Right atrium auricular region (tissue), 2 donors: ENCODE measurements around the gene PCDHGC5. TPM values are rescaled to one million over a fixed set of nuclear protein-coding genes. Genes with fewer than 3 reads are reported as not detected.

Experiments
- DNase-seq: peaks from one replicate; pipeline ENCODE4 v3.0.0-alpha.2; 2019; ENCODE audit warnings: low spot score
- H3K27ac ChIP-seq, 2 donors: fragments of 200-600 bp; sonication (generic); 1 replicate in 1 of 2; 2 replicates in 1 of 2; pipeline ENCODE4 v1.5.1; 2016 to 2019
- H3K27me3 ChIP-seq, 2 donors: fragments of 200-600 bp; sonication (generic); one replicate each; pipeline versions ENCODE4 v1.5.1 to v1.6.0; 2017 to 2019
- H3K36me3 ChIP-seq: fragments of 200-600 bp; sonication (generic); one replicate; pipeline ENCODE4 v1.5.1; 2016
- H3K4me1 ChIP-seq, 2 donors: fragments of 200-600 bp; sonication (generic); one replicate each; pipeline versions ENCODE4 v1.5.1 to v1.6.0; 2017 to 2019
- H3K4me3 ChIP-seq, 2 donors: fragments of 200-600 bp; sonication (generic); 1 replicate in 1 of 2; 2 replicates in 1 of 2; pipeline ENCODE4 v1.5.1; 2017 to 2019; ENCODE audit warnings: mild to moderate bottlenecking in 1 of 2, moderate library complexity in 1 of 2
- H3K9me3 ChIP-seq, 2 donors: fragments of 200-600 bp; sonication (generic); one replicate each; pipeline ENCODE4 v1.5.1; 2019
- total RNA-seq, 2 donors: library from RNA; depleted of rRNA; stranded (reverse); fragments of >200 nt; gene quantifications; one replicate each; pipeline ENCODE4 v1.1.0, GENCODE V29; 2016
- TF ChIP-seq, protein P1 (sequence below), 2 donors: fragments of 200-600 bp; sonication (generic); IDR thresholded peaks; one replicate each; pipeline ENCODE4 v1.5.1; 2019; ENCODE audit warnings: antibody characterized with exemption in 2 of 2

PCDHGC5 gene
- total RNA-seq, 2 donors from 2014 or later: 1.4 to 1.7 TPM

DNA sequence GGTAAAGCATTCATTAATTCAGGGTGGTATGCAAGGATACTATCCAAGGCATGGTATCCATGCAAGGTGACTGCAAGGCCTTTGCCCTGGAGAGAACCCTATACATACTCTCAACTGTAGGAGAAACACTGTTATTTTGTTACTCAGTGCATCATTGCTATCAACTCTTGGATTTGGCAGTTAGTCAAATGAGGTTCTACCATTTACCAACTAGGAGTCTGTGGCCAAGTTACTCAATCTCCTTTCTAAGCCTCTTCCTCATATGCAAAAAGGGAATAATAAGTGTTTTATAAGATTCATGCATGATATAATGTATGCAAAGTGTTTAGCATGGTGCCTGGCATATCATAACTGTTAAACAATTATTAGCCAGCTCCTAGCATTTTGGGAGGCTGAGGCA is 9.1 kb upstream of the PCDHGC5 start:
- Histone ChIP-seq H3K27me3 (no peaks in the 10 kb centered on the region), H3K4me1 (peaks cover 0 to 41% of the 10 kb centered on the region in 2 donors), H3K4me3 (no peak overlapping the region), H3K36me3 (no peaks in the 10 kb centered on the region), H3K9me3 (no peaks in the 10 kb centered on the region), H3K27ac (no peak overlapping the region)
- TF ChIP-seq, protein P1, sequence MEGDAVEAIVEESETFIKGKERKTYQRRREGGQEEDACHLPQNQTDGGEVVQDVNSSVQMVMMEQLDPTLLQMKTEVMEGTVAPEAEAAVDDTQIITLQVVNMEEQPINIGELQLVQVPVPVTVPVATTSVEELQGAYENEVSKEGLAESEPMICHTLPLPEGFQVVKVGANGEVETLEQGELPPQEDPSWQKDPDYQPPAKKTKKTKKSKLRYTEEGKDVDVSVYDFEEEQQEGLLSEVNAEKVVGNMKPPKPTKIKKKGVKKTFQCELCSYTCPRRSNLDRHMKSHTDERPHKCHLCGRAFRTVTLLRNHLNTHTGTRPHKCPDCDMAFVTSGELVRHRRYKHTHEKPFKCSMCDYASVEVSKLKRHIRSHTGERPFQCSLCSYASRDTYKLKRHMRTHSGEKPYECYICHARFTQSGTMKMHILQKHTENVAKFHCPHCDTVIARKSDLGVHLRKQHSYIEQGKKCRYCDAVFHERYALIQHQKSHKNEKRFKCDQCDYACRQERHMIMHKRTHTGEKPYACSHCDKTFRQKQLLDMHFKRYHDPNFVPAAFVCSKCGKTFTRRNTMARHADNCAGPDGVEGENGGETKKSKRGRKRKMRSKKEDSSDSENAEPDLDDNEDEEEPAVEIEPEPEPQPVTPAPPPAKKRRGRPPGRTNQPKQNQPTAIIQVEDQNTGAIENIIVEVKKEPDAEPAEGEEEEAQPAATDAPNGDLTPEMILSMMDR (IDR thresholded peaks at IDR 0.05): no peak
- DNase-seq: no peak

DNA sequence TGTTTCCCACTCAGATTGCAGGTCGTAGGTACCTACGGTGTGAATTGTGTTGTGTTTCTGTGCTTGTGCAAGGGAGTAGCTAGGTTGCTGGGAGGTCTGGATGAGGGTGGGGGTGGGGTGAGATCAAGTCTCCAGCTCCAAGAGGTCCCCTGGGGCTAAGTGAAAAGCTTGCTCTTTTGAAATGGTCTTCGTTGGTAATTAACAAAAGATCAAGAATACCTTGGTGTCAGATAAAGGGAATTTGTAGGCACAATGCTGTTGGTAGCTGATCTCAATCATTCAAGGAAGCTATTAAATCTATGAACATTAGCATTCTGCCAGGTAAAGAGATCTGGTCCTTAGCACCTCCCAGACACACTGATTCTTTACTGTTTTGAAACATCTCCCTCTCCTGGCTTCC is 5.0 kb upstream of the PCDHGC5 start:
- TF ChIP-seq, protein P1 (IDR thresholded peaks at IDR 0.05): no peak
- Histone ChIP-seq H3K27me3 (no peaks in the 10 kb centered on the region), H3K4me3 (no peak overlapping the region), H3K36me3 (no peaks in the 10 kb centered on the region), H3K27ac (no peak overlapping the region), H3K4me1 (peaks cover 0 to 20% of the 10 kb centered on the region in 2 donors), H3K9me3 (no peaks in the 10 kb centered on the region)
- DNase-seq: peak; percentile 23

DNA sequence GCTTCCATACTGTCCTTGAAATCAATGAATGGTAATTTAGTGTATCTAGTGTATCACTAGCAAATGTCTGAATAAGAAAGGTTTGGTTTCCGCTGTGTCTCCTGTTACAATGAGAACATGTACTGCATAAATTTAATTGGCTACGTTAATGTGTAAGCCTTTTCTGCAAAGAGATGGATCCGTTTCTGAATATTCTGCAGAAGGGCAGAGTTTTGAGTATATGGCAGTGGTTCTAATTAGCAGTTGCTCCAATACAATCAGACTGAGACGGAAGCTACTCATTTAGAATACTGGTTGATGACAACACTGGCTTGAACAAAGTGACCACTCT is 4.6 kb upstream of the PCDHGC5 start:
- DNase-seq: peak; percentile 1
- no peak overlapping the region for H3K27ac ChIP-seq

DNA sequence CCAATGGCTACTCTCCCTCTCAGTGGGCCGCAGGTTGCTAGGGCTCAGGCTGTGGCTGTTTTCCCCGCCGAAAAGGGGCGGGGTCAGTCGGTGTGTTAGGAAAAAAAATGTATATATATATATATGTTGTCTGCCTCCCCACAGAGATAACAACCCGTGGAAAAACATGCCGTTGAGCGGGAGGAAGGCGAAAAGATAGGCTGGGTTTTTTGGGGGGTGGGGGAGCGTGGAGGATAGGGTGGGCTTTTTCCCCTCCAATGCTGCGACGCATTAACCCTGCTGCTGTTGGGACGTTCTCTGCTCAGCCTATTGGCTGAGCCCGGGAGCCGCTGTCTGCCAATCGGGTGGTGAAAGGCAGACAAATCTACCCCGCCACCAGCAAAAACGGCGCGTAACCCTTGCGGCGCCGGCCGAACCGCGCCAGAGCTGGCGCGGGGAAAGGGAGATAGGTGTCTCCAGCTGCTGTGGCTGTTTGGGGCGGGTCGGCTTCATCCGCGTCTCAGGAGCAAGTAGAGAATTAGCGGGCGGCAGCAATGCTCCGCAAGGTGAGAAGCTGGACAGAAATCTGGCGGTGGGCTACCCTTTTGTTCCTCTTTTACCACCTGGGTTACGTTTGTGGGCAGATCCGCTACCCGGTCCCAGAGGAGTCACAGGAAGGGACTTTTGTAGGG is 4.1 kb upstream of the PCDHGC5 start, which contains the start of gene PCDHGC4:
Gene PCDHGC4 (plus strand): TSS at position 390 of the 671 bp plus-strand sequence. CDS start 144 bp downstream, at position 534.
- Histone ChIP-seq H3K27ac (peak within 1 kb of the TSS in 1 of 2 donors; percentile 6), H3K4me3 (peak within 1 kb of the TSS; percentile 24 to 48), H3K27me3 (no peaks in the 10 kb centered on the region), H3K9me3 (no peaks in the 10 kb centered on the region), H3K36me3 (peaks cover 2% of the 10 kb centered on the region), H3K4me1 (peaks cover 0 to 29% of the 10 kb centered on the region in 2 donors)
- TF ChIP-seq, protein P1 (IDR thresholded peaks at IDR 0.05): no peak
- peak; percentile 56 for DNase-seq

More for the DNA sequence above, 4.6 kb upstream of the PCDHGC5 start:
- Histone ChIP-seq H3K27me3 (no peaks in the 10 kb centered on the region), H3K36me3 (no peaks in the 10 kb centered on the region), H3K4me1 (peaks cover 0 to 24% of the 10 kb centered on the region in 2 donors), H3K9me3 (no peaks in the 10 kb centered on the region), H3K4me3 (peak overlapping the region; percentile 24 to 48)
- TF ChIP-seq, protein P1 (IDR thresholded peaks at IDR 0.05): no peak

GRCh38 chr5:141485321-141486055 is 3.4 kb upstream of the PCDHGC5 start:
- peak overlapping the region; percentile 24 to 48 for H3K4me3 ChIP-seq
- DNase-seq: peak; percentile 51
- H3K27ac ChIP-seq: no peak overlapping the region
- no peaks in the 10 kb centered on the region for H3K27me3 ChIP-seq
- TF ChIP-seq, protein P1 (IDR thresholded peaks at IDR 0.05): no peak
- peaks cover 0 to 29% of the 10 kb centered on the region in 2 donors for H3K4me1 ChIP-seq
- peaks cover 9% of the 10 kb centered on the region for H3K36me3 ChIP-seq
- no peaks in the 10 kb centered on the region for H3K9me3 ChIP-seq
